ENCODE measurements around the gene NSFL1C.

GRCh38 chr20:1493536-1493935 is 26.9 kb upstream of the NSFL1C start:
- TF ChIP-seq CTCF (IDR thresholded peaks at IDR 0.05 in 2 of 3, conservative IDR thresholded peaks at IDR 0.05 in 1 of 3; ENCODE audit: insufficient read depth in 2 of 3, low read depth in 1 of 3, low read length in 3 of 3) (no peak), FOS (IDR thresholded peaks at IDR 0.05; ENCODE audit: extremely low read depth, insufficient read length) (no peak), AFF4 (CRISPR knock-in tag; IDR thresholded peaks at IDR 0.05) (no peak), SOX6 (IDR thresholded peaks at IDR 0.05) (no peak), GABPB1 (CRISPR knock-in tag; IDR thresholded peaks at IDR 0.05) (no peak), MYNN (IDR thresholded peaks at IDR 0.05) (no peak), MYNN (CRISPR knock-in tag; IDR thresholded peaks at IDR 0.05) (no peak), CHD2 (IDR thresholded peaks at IDR 0.05; ENCODE audit: low read depth, low read length) (no peak)
